T-helper 2 cell treated with Interferon-gamma antibody and Interleukin-4, amounts not matched to agents 5 μg/mL and 100 μg/mL, for 36 hours (primary cell): ENCODE results near the gene TTLL1.
"Not testable (repeated sequence)": the region's sequence is repeated elsewhere in the genome, so short reads cannot be mapped to it uniquely, and the experiment has no call there.

Experiments used
- DNase-seq: peaks from one replicate; pipeline ENCODE4 v3.0.0; 2021; ENCODE audit warnings: low spot score
- H3K27ac Mint-ChIP-seq: one replicate; pipeline ENCODE4 v1.8.0; 2021; ENCODE audit warnings: mild to moderate bottlenecking, mixed read lengths
- H3K27me3 Mint-ChIP-seq: one replicate; pipeline ENCODE4 v1.8.0; 2021; ENCODE audit warnings: low read depth, mixed read lengths
- H3K36me3 Mint-ChIP-seq: one replicate; pipeline ENCODE4 v1.8.0; 2021; ENCODE audit warnings: low read depth, mixed read lengths
- H3K4me1 Mint-ChIP-seq: one replicate; pipeline ENCODE4 v1.8.0; 2021; ENCODE audit warnings: low read depth, mixed read lengths
- H3K4me3 Mint-ChIP-seq: one replicate; pipeline ENCODE4 v1.8.0; 2022; ENCODE audit warnings: mild to moderate bottlenecking, moderate library complexity, mixed read lengths
- H3K9me3 Mint-ChIP-seq: one replicate; pipeline ENCODE4 v1.8.0; 2021; ENCODE audit warnings: mixed read lengths

The TTLL1 gene

DNA sequence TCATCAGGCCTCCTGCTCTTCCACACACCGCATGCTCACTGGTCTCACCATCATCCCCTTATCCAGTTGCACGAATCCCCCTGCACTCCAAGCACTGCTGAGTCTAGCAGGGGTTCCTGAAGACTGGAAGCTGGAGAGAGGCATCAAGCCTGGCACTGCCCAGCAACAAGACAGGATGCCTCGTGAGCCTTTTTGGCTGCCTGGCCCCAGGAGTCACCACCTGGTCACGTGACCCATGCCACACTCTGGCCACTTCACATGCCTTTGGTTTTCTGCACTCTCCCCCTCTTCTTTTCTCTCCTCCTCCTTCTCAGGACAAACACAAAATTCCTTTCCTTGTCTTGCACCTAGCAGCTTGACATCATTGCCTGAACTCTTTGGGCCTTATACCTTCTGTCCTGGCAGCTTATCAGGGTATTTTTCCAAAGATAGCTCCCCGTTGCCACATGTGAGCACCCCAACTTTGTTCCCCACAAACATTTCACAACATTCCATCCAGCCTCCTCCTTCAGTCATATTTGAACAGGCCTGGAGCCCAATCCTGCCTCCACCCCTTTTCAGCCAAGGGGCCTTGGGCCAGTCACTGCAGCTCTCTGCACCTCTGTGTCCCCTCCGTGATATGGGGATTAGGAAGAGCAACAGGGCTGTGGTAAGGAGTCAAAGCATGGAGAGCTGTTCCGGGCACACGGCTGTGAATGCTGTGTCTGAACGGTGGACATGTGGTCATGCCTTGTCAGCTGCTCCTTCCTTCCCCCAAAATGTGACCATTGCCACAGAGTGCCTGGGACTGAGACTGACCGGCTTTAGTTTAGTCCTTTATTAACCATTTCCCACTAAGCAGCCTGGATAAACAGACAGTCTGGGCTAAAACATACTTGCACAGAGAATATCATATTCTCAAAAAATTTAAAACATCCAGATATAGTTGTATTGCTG is 71.4 kb downstream of the TTLL1 start:
- Mint-ChIP-seq H3K4me3 (no peak overlapping the region), H3K4me1 (peaks cover 22% of the 10 kb centered on the region), H3K36me3 (no peaks in the 10 kb centered on the region), H3K27ac (no peak overlapping the region), H3K9me3 (no peaks in the 10 kb centered on the region), H3K27me3 (peaks cover 3% of the 10 kb centered on the region)
- DNase-seq: no peak

DNA sequence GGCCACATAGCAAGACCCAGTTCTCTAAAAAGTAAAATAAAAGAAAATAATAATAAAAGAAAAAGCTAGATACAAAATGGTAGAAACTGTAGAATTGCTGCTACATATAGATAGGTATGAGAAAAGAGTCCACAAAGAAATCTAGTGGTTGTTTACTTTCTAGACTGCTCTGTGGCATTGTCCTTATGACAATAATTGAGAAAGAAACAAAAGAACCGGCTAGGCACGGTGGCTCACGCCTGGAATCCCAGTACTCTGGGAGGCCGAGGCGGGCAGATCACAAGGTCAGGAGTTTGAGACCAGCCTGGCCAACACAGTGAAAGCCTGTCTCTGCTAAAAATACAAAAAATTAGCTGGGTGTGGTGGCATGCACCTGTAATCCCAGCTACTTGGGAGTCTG is 73.0 kb downstream of the TTLL1 start:
- H3K27me3 Mint-ChIP-seq, DNase-seq, H3K9me3 Mint-ChIP-seq, H3K27ac Mint-ChIP-seq, H3K36me3 Mint-ChIP-seq, H3K4me3 Mint-ChIP-seq: not testable (repeated sequence)
- H3K4me1 Mint-ChIP-seq: peaks cover 22% of the 10 kb centered on the region

DNA sequence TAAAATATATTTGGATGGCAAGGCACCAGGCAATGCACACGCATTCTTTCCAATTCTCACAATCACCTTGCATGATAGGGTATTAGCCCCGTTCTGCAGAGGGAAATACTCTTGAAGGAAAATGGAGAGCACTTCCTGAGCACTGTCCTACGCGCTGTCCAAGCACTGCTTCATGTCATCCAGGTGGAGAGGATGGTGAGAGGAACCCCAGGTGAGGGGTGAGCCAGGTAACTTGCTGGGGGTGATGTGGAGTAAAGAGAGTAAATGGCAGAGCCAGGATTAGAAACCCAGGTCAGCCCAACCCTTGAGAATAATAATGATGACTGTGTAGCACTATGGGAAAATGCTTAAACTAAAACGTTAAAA is 73.5 kb downstream of the TTLL1 start:
- no peaks in the 10 kb centered on the region for H3K9me3 Mint-ChIP-seq
- H3K36me3 Mint-ChIP-seq: no peaks in the 10 kb centered on the region
- peaks cover 3% of the 10 kb centered on the region for H3K27me3 Mint-ChIP-seq
- DNase-seq: no peak
- H3K4me1 Mint-ChIP-seq: peaks cover 22% of the 10 kb centered on the region
- peak overlapping the region; percentile 90 for H3K4me3 Mint-ChIP-seq
- H3K27ac Mint-ChIP-seq: peak overlapping the region; percentile 87

- peaks cover 22% of the 10 kb centered on the region for H3K4me1 Mint-ChIP-seq
- peak within 1 kb of the TSS; percentile 87 for H3K27ac Mint-ChIP-seq
- peak; percentile 99 for DNase-seq
- peaks cover 3% of the 10 kb centered on the region for H3K27me3 Mint-ChIP-seq
- H3K36me3 Mint-ChIP-seq: no peaks in the 10 kb centered on the region
- H3K4me3 Mint-ChIP-seq: peak within 1 kb of the TSS; percentile 96
- H3K9me3 Mint-ChIP-seq: no peaks in the 10 kb centered on the region
Observed at GRCh38 chr22:43014869-43015676, 74.1 kb downstream of the TTLL1 start, which contains the start of gene PACSIN2. TSS of gene PACSIN2 (minus strand) at chr22:43015149. CDS start at chr22:42912080, 103,069 bp downstream.

DNA sequence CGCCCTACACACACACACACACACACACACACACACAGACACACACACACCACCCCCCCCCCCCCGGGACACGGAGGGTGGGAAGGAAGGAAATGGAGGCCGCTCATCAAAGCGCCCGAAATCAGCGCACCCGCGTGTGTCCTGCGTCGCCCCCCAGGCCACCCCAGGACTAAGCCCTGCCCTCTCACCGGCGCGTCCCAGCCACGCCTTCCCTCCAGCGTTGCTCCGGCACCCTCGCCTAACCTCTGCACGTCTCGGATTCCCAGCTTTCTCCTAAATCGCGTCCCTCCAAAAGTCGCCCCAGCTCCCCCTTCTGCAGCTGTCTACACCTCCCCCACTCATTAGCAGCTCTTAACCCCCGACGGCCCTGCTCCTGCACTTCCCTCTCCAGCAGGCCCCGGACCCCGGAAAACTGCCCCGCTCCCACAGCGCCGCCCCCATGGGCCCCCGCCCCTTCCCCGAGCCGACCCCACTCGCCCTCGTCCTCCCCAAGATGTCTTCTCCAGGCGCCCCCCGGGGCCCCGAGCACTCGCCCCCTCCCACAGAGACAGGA is 74.8 kb downstream of the TTLL1 start:
- peaks cover 22% of the 10 kb centered on the region for H3K4me1 Mint-ChIP-seq
- H3K4me3 Mint-ChIP-seq: peak overlapping the region; percentile 96
- no peaks in the 10 kb centered on the region for H3K36me3 Mint-ChIP-seq
- H3K27me3 Mint-ChIP-seq: peaks cover 3% of the 10 kb centered on the region
- no peaks in the 10 kb centered on the region for H3K9me3 Mint-ChIP-seq
- peak overlapping the region; percentile 80 for H3K27ac Mint-ChIP-seq
- peak; percentile 19 for DNase-seq

- H3K27me3 Mint-ChIP-seq: peaks cover 3% of the 10 kb centered on the region
- peak overlapping the region; percentile 96 for H3K4me3 Mint-ChIP-seq
- H3K27ac Mint-ChIP-seq: peak overlapping the region; percentile 80
- peaks cover 24% of the 10 kb centered on the region for H3K4me1 Mint-ChIP-seq
- DNase-seq: no peak
- H3K36me3 Mint-ChIP-seq: no peaks in the 10 kb centered on the region
- no peaks in the 10 kb centered on the region for H3K9me3 Mint-ChIP-seq
Observed at GRCh38 chr22:43013355-43014315, 75.6 kb downstream of the TTLL1 start.

DNA sequence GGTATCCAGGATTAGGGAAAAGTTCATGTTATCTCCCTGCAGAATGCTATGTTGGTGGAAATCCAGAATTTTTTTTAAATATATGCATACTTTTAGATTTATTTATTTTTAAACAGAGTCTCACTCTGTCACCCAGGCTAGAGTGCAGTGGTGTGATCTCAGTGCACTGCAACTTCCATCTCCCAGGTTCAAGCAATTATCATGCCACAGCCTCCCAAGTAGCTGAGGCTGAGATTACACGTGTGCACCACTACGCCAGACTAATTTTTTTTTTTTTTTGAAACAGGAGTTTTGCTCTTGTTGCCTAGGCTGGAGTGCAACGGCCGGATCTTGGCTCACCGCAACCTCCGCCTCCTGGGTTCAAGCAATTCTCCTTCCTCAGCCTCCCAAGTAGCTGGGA is 76.8 kb downstream of the TTLL1 start:
- no peak for DNase-seq
- H3K4me3 Mint-ChIP-seq: no peak overlapping the region
- H3K9me3 Mint-ChIP-seq: no peaks in the 10 kb centered on the region
- H3K27me3 Mint-ChIP-seq: no peaks in the 10 kb centered on the region
- peaks cover 27% of the 10 kb centered on the region for H3K4me1 Mint-ChIP-seq
- no peaks in the 10 kb centered on the region for H3K36me3 Mint-ChIP-seq
- H3K27ac Mint-ChIP-seq: no peak overlapping the region

DNA sequence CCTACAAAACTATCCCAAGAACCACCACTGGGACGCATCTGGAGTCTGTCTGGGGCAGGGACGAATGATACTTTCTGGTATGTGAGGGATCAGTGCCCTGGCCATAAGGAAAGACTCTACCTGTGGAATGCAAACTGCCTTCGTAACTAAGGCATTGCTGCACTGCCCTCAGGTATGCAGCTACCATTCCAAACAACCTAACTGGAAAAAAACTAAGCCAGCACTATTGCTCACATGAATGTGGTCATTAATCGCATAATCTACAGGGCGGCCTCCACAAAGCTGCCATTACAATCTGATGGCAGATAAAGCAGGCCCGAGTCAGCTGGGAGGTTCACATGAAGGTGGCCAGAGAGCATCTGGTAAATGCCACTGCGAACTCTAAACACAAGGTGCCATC is 78.1 kb downstream of the TTLL1 start:
- H3K4me3 Mint-ChIP-seq: no peak overlapping the region
- H3K27me3 Mint-ChIP-seq: no peaks in the 10 kb centered on the region
- no peak for DNase-seq
- H3K9me3 Mint-ChIP-seq: no peaks in the 10 kb centered on the region
- no peak overlapping the region for H3K27ac Mint-ChIP-seq
- H3K36me3 Mint-ChIP-seq: no peaks in the 10 kb centered on the region
- H3K4me1 Mint-ChIP-seq: peaks cover 27% of the 10 kb centered on the region

GRCh38 chr22:43009444-43009843 is 79.7 kb downstream of the TTLL1 start:
- H3K27ac Mint-ChIP-seq: no peak overlapping the region
- H3K9me3 Mint-ChIP-seq: no peaks in the 10 kb centered on the region
- no peak for DNase-seq
- no peaks in the 10 kb centered on the region for H3K36me3 Mint-ChIP-seq
- H3K4me1 Mint-ChIP-seq: peaks cover 21% of the 10 kb centered on the region
- H3K4me3 Mint-ChIP-seq: no peak overlapping the region
- H3K27me3 Mint-ChIP-seq: no peaks in the 10 kb centered on the region

- H3K4me1 Mint-ChIP-seq: peaks cover 21% of the 10 kb centered on the region
- no peak overlapping the region for H3K4me3 Mint-ChIP-seq
- no peak for DNase-seq
- no peaks in the 10 kb centered on the region for H3K36me3 Mint-ChIP-seq
- H3K27ac Mint-ChIP-seq: no peak overlapping the region
- no peaks in the 10 kb centered on the region for H3K9me3 Mint-ChIP-seq
- H3K27me3 Mint-ChIP-seq: no peaks in the 10 kb centered on the region
Observed at GRCh38 chr22:43008921-43009320, 80.3 kb downstream of the TTLL1 start.

GRCh38 chr22:43008509-43008908 is 80.7 kb downstream of the TTLL1 start:
- Mint-ChIP-seq H3K27me3 (no peaks in the 10 kb centered on the region), H3K9me3 (no peaks in the 10 kb centered on the region), H3K4me1 (peaks cover 20% of the 10 kb centered on the region), H3K27ac (no peak overlapping the region), H3K36me3 (no peaks in the 10 kb centered on the region), H3K4me3 (no peak overlapping the region)
- no peak for DNase-seq

DNA sequence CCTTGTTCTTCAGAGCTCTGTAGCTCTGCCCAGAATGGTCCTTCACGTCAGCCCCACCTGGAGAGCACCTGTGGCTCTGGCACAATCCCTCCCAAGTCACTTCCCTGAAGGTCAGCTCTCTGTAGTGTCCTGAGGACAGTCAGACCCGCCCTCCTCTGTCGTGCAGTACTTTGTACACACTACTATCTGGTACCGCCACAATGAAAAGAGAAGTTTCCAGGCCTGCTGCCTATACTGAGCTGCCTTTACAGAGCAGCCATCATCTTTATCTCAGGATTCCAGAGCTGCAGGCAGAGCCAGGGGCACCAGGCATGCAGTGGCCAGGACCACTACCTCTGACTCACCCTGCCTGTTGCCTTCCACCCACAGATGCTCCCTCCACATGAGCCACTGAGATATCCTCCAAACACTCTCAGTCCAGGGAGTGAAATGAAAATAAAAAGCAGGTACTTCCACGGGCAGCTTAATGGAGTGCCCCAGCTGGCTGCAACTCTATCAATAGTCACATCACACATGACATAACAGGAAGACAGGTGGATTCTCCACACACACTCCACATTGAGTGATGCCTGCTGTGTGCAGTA is 81.6 kb downstream of the TTLL1 start:
- DNase-seq: no peak
- Mint-ChIP-seq H3K36me3 (no peaks in the 10 kb centered on the region), H3K4me1 (peaks cover 20% of the 10 kb centered on the region), H3K27me3 (no peaks in the 10 kb centered on the region), H3K4me3 (no peak overlapping the region), H3K9me3 (no peaks in the 10 kb centered on the region), H3K27ac (no peak overlapping the region)

DNA sequence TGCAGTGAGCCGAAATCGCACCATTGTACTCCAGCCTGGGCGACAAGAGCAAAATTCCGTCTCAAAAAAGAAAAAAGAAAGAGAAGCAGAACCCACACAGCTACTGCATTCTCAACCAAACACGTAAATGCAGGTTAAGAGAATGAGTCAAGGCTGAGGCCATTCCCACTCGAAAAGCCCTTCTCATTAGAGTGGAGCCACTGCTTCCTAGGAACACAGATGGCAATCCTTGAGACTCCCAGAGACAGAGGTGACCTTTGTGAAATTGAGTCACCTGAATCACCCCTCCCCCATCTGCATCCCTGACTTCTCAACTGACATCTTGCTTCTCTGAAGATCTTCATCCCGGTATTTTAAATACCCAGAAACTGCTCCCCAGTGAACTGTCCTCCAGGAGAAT is 82.4 kb downstream of the TTLL1 start:
- H3K4me1 Mint-ChIP-seq: peaks cover 28% of the 10 kb centered on the region

More for the DNA sequence above, 82.4 kb downstream of the TTLL1 start:
- Mint-ChIP-seq H3K27me3 (no peaks in the 10 kb centered on the region), H3K4me3 (no peak overlapping the region), H3K9me3 (no peaks in the 10 kb centered on the region), H3K36me3 (no peaks in the 10 kb centered on the region), H3K27ac (no peak overlapping the region)
- no peak for DNase-seq
